K562 (cell line): ENCODE data around the gene GAL3ST2. TPM values are rescaled to one million over a fixed set of nuclear protein-coding genes. Genes with fewer than 3 reads are reported as not detected.

Experiments
- ATAC-seq: fragments of 200-7000 bp; cut with Tn5 transposase; 3 replicates; pipeline ENCODE4 v1.9.1; 2020; ENCODE audit warnings: moderate library complexity
- BruUV-seq: library from RNA; stranded (reverse); fragments of 400-500 nt; replicated peaks from 2 replicates; lab custom pipeline; 2021; lab: Mats Ljungman, UMichigan
- CTCF ChIA-PET: fragments of 300-600 bp; formaldehyde crosslinking; extraction: SDS; loops from one replicate; lab custom pipeline; 2021; ENCODE audit warnings: low intra/inter-chr PET ratio; lab: Yijun Ruan, JAX
- POLR2A ChIA-PET: fragments of 300-600, 350-650 bp; sonication (Branson Sonifier 250); formaldehyde crosslinking; extraction: SDS; loops from one replicate; lab custom pipeline; 2021; ENCODE audit warnings: antibody characterized with exemption, inconsistent platforms; lab: Yijun Ruan, JAX
- DNase-seq, 4 experiments: peaks; one replicate each; pipeline versions ENCODE4 v3.0.0 to v3.0.0-alpha.2; 2011 to 2018; ENCODE audit warnings: low spot score in 3 of 4, mixed read lengths in 3 of 4; ENCODE audit errors: extremely low read depth in 1 of 4
- FAIRE-seq: peaks from 2 replicates; lab custom pipeline; 2011; peaks lifted over from hg19 to GRCh38; lab: Jason Lieb, UNC
- H2AFZ ChIP-seq: 2 replicates; pipeline ENCODE4 v1.6.0; 2011; ENCODE audit warnings: low read depth, low read length, control low read depth, inconsistent platforms
- H3K27ac ChIP-seq: fragments of 200-600 bp; 3 replicates; pipeline ENCODE4 v1.8.0; 2011; ENCODE audit warnings: low read depth, mild to moderate bottlenecking, control low read depth, inconsistent platforms, low read length, moderate library complexity, mixed read lengths; ENCODE audit errors: extremely low read depth
- H3K27me3 ChIP-seq, 2 experiments: fragments of 300-600 bp in 1 of 2; 2 replicates in 1 of 2; 3 replicates in 1 of 2; pipeline versions ENCODE4 v1.6.0 to v1.8.0; 2011; ENCODE audit warnings: inconsistent platforms in 2 of 2, low read length in 2 of 2, mild to moderate bottlenecking in 1 of 2, mixed read lengths in 1 of 2, moderate library complexity in 1 of 2; ENCODE audit not compliant: control insufficient read depth in 2 of 2, insufficient read depth in 2 of 2
- H3K36me3 ChIP-seq: fragments of 300-600 bp; 3 replicates; pipeline ENCODE4 v1.8.0; 2011; ENCODE audit warnings: mild to moderate bottlenecking, low read length, inconsistent platforms; ENCODE audit not compliant: control insufficient read depth, insufficient read depth
- H3K4me1 ChIP-seq, 2 experiments: fragments of 200-600 bp in 1 of 2; replicated peaks in 1 of 2; 2 replicates in 1 of 2; 3 replicates in 1 of 2; pipeline versions ENCODE4 v1.5.1 to v1.8.0; 2011; ENCODE audit warnings: inconsistent platforms in 2 of 2, low read length in 2 of 2, mild to moderate bottlenecking in 1 of 2, mixed read lengths in 1 of 2, moderate library complexity in 1 of 2; ENCODE audit not compliant: control insufficient read depth in 2 of 2, insufficient read depth in 2 of 2
- H3K4me2 ChIP-seq: 2 replicates; pipeline ENCODE4 v1.6.1; 2011; ENCODE audit warnings: low read length, control low read depth, inconsistent platforms, mixed read lengths; ENCODE audit not compliant: insufficient read depth
- H3K4me3 ChIP-seq: fragments of 200-600 bp; sonication (generic), shearing (Covaris generic); 2 replicates; pipeline ENCODE4 v1.5.1; 2016; ENCODE audit warnings: control low read depth, inconsistent platforms
- H3K79me2 ChIP-seq: fragments of 200-600 bp; 3 replicates; pipeline ENCODE4 v1.8.0; 2011; ENCODE audit warnings: low read length, inconsistent platforms; ENCODE audit not compliant: control insufficient read depth, insufficient read depth
- H3K9ac ChIP-seq, 2 experiments: 2 replicates each; pipeline versions ENCODE4 v1.6.0 to v1.6.1; 2011; ENCODE audit warnings: low read depth in 2 of 2, low read length in 2 of 2, control low read depth in 1 of 2, inconsistent platforms in 1 of 2, mild to moderate bottlenecking in 1 of 2, mixed read lengths in 1 of 2; ENCODE audit not compliant: insufficient read depth in 1 of 2
- H3K9me1 ChIP-seq: one replicate; pipeline ENCODE4 v1.6.0; 2011; ENCODE audit warnings: inconsistent platforms, mild to moderate bottlenecking, low read length, moderate library complexity; ENCODE audit not compliant: control insufficient read depth, insufficient read depth
- H3K9me3 ChIP-seq: replicated peaks from 2 replicates; pipeline ENCODE4 v1.5.1; 2011; ENCODE audit warnings: low read depth, low read length, inconsistent platforms; ENCODE audit not compliant: control insufficient read depth, insufficient read depth
- H4K20me1 ChIP-seq: replicated peaks from 2 replicates; pipeline ENCODE4 v1.6.1; 2011; ENCODE audit warnings: low read length, inconsistent platforms, mixed read lengths; ENCODE audit not compliant: control insufficient read depth, insufficient read depth
- ARID1B ChIP-seq: fragments of 450-650 bp; IDR thresholded peaks from 2 replicates; pipeline ENCODE4 v1.6.1; 2016; ENCODE audit warnings: antibody characterized with exemption, mild to moderate bottlenecking, inconsistent platforms
- CCNT2 ChIP-seq: IDR thresholded peaks from 2 replicates; pipeline ENCODE4 v1.6.1; 2011; ENCODE audit warnings: borderline replicate concordance, low read depth, mild to moderate bottlenecking, moderate library complexity, mixed read lengths, low read length; ENCODE audit not compliant: insufficient read length; ENCODE audit errors: extremely low read depth
- ELF2 ChIP-seq: fragments of 250-450 bp; sonication (Bioruptor Pico); IDR thresholded peaks from 2 replicates; pipeline ENCODE4 v1.5.0; 2021; ENCODE audit warnings: mild to moderate bottlenecking
- FOXK2 ChIP-seq, 2 experiments: fragments of 450-650 bp; IDR thresholded peaks in 1 of 2; conservative IDR thresholded peaks in 1 of 2; 2 replicates each; pipeline ENCODE4 v1.6.1; 2016; ENCODE audit warnings: low read depth in 2 of 2, mild to moderate bottlenecking in 1 of 2
- HDGF ChIP-seq: fragments of 450-650 bp; IDR thresholded peaks from 2 replicates; pipeline ENCODE4 v1.6.1; 2016
- LEF1 ChIP-seq: fragments of 450-650 bp; IDR thresholded peaks from 2 replicates; pipeline ENCODE4 v1.6.1; 2016; ENCODE audit warnings: mild to moderate bottlenecking
- RUNX1 ChIP-seq: sonication (generic); IDR thresholded peaks from 2 replicates; pipeline ENCODE4 v1.6.1; 2016; ENCODE audit warnings: antibody characterized with exemption, low read depth
- TOE1 ChIP-seq, 2 experiments: fragments of 450-650 bp in 1 of 2; sonication (generic) in 1 of 2; formaldehyde crosslinking in 1 of 2; IDR thresholded peaks; 2 replicates each; pipeline versions ENCODE4 v1.7.1 to v1.8.0; 2016 to 2022; ENCODE audit warnings: borderline replicate concordance in 2 of 2, mild to moderate bottlenecking in 2 of 2, antibody characterized with exemption in 1 of 2, inconsistent platforms in 1 of 2, low read depth in 1 of 2, missing genetic modification reagents in 1 of 2, moderate library complexity in 1 of 2
- ZBTB17 ChIP-seq: fragments of 450-650 bp; formaldehyde crosslinking; IDR thresholded peaks from 2 replicates; pipeline ENCODE4 v1.4.0; 2020; ENCODE audit warnings: mild to moderate bottlenecking
- ZNF24 ChIP-seq: fragments of 450-650 bp; IDR thresholded peaks from 2 replicates; pipeline ENCODE4 v1.6.1; 2016
- ZNF707 ChIP-seq: fragments of 250-450 bp; sonication (Bioruptor Pico); conservative IDR thresholded peaks from 2 replicates; pipeline ENCODE4 v1.8.0; 2022; ENCODE audit warnings: inconsistent platforms, mild to moderate bottlenecking, moderate library complexity
- WGBS: fragments of 100-300 bp; shearing (Covaris generic); methylation state at CpG from one replicate; pipeline ENCODE4 v1.1.6; 2016; ENCODE audit warnings: low coverage, mixed read lengths; ENCODE audit not compliant: insufficient coverage; ENCODE audit errors: missing lambda C conversion rate; 5-methylcytosine and 5-hydroxymethylcytosine counted together
- in situ Hi-C: fragments of 300-500 bp; cut with MboI; formaldehyde crosslinking; loops from 4 replicates; pipeline ENCODE4 v1.15.0; 2018; ENCODE audit warnings: inconsistent platforms, mixed read lengths
- intact Hi-C: fragments of 100-400 bp; cut with micrococcal nuclease; formaldehyde crosslinking; loops from 2 replicates; pipeline ENCODE4 v1.14.2; 2022
- polyA plus RNA-seq, 8 experiments: library from polyadenylated mRNA; depleted of rRNA in 4 of 8; stranded (reverse) in 5 of 8; unstranded in 3 of 8; fragments of >200 nt; fragmentation: Nextera tagmentation in 2 of 8; fragmentation: Illumina TruSeq in 1 of 8; extraction: Ambion mirVana in 2 of 8; extraction: Trizol in 1 of 8; gene quantifications; 2 replicates each; pipeline versions ENCODE4 v1.2.1 to v1.2.3, GENCODE V29; 2011 to 2014; ENCODE audit warnings: inconsistent platforms in 1 of 8, missing spikeins in 1 of 8
- total RNA-seq, 7 experiments: library from RNA; depleted of rRNA in 6 of 7; stranded (reverse); fragments of >200 nt in 6 of 7; fragmentation: Illumina TruSeq in 2 of 7; extraction: Trizol in 2 of 7; gene quantifications; 2 replicates each; pipeline versions ENCODE4 v1.2.1 to v1.2.3, GENCODE V29; 2011 to 2021; ENCODE audit warnings: low replicate concordance in 1 of 7
- TF ChIP-seq, protein P1 (sequence below): fragments of 450-650 bp; IDR thresholded peaks from 2 replicates; pipeline ENCODE4 v1.6.1; 2017; ENCODE audit warnings: mild to moderate bottlenecking, moderate library complexity
- TF ChIP-seq, protein P2 (sequence below): fragments of 450-650 bp; IDR thresholded peaks from 2 replicates; pipeline ENCODE4 v1.6.1; 2017; ENCODE audit warnings: antibody characterized with exemption
- TF ChIP-seq, protein P3 (sequence below): fragments of 450-650 bp; IDR thresholded peaks from 2 replicates; pipeline ENCODE4 v1.6.1; 2016; ENCODE audit warnings: low read depth, mild to moderate bottlenecking, moderate library complexity
- TF ChIP-seq, protein P4 (sequence below): fragments of 450-650 bp; IDR thresholded peaks from 2 replicates; pipeline ENCODE4 v1.6.1; 2016; ENCODE audit warnings: missing biosample characterization, missing genetic modification characterization

Gene GAL3ST2
- total and polyA plus RNA-seq, 9 of the 15 experiments (the other 6 are each of a cell fraction or from before 2014, with no cell fraction given) = 0.42 TPM; not detected in 8

DNA sequence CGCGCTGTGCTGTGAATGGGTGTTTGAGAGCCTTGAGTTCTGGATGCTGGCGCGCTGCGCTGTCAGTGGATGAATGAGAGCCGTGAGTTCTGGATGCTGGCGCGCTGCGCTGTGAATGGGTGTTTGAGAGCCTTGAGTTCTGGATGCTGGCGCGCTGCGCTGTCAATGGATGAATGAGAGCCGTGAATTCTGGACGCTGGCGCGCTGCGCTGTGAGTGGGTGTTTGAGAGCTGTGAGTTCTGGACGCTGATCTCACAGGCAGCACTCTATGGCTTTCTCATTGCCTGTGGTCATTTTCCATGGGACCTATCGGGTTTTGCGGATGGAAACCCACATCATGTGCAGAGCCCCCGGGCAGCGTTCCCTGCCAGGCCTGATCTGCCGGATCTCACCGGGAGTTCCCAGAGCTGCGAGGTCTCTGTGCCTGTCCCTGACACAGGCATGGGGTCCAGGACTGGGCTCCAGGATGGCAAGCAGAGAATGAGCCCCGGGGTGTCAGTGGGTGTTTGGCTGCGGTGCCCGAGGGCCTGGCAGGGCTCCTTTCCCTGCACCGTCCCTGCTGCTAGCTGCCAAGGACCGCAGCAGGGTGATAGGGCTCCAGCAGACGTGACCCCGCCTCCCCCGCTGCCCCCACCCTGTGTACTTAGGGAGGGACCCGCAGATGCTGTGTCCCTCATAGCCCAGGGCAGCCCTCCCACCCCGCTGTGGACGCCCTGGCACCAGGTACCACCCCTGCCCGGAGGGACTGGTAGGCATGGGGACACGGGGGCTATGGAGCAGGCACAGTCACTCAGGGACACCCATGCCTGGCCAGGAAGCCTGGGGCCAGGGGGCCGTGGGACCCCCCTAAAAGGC is 72.4 kb downstream of the GAL3ST2 start:
- DNase-seq = peak in 1 of 4 experiments; percentile 9
- Histone ChIP-seq H3K4me3 (no peak overlapping the region), H3K4me1 (peaks cover 4 to 47% of the 10 kb centered on the region in 2 experiments), H3K27me3 (no peaks in the 10 kb centered on the region), H3K36me3 (no peaks in the 10 kb centered on the region), H3K4me2 (no peak overlapping the region), H3K27ac (no peak overlapping the region), H2AFZ (no peak overlapping the region), H3K79me2 (peaks cover 15% of the 10 kb centered on the region; the same call in 2 of the 3 replicates), H3K9me3 (no peaks in the 10 kb centered on the region), H3K9me1 (no peaks in the 10 kb centered on the region), H4K20me1 (no peaks in the 10 kb centered on the region), H3K9ac (no peak overlapping the region; a peak in 1 of 4 replicates)
- TF ChIP-seq ARID1B (no peak), ZNF707 (no peak), HDGF (no peak), ZNF24 (no peak), FOXK2 (conservative IDR thresholded peaks at IDR 0.05 in 1 of 2, IDR thresholded peaks at IDR 0.05 in 1 of 2; ENCODE audit: low read depth in 2 of 2) (no peak), CCNT2 (no peak), ELF2 (no peak), TOE1 (IDR thresholded peaks at IDR 0.05; ENCODE audit: borderline replicate concordance) (no peak), TOE1 (CRISPR knock-in tag; IDR thresholded peaks at IDR 0.05; ENCODE audit: borderline replicate concordance, low read depth) (no peak), LEF1 (no peak), ZBTB17 (CRISPR knock-in tag) (no peak), RUNX1 (no peak)
- TF ChIP-seq, protein P1, sequence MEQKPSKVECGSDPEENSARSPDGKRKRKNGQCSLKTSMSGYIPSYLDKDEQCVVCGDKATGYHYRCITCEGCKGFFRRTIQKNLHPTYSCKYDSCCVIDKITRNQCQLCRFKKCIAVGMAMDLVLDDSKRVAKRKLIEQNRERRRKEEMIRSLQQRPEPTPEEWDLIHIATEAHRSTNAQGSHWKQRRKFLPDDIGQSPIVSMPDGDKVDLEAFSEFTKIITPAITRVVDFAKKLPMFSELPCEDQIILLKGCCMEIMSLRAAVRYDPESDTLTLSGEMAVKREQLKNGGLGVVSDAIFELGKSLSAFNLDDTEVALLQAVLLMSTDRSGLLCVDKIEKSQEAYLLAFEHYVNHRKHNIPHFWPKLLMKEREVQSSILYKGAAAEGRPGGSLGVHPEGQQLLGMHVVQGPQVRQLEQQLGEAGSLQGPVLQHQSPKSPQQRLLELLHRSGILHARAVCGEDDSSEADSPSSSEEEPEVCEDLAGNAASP = no peak
- TF ChIP-seq, protein P2, sequence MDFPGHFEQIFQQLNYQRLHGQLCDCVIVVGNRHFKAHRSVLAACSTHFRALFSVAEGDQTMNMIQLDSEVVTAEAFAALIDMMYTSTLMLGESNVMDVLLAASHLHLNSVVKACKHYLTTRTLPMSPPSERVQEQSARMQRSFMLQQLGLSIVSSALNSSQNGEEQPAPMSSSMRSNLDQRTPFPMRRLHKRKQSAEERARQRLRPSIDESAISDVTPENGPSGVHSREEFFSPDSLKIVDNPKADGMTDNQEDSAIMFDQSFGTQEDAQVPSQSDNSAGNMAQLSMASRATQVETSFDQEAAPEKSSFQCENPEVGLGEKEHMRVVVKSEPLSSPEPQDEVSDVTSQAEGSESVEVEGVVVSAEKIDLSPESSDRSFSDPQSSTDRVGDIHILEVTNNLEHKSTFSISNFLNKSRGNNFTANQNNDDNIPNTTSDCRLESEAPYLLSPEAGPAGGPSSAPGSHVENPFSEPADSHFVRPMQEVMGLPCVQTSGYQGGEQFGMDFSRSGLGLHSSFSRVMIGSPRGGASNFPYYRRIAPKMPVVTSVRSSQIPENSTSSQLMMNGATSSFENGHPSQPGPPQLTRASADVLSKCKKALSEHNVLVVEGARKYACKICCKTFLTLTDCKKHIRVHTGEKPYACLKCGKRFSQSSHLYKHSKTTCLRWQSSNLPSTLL = no peak
- TF ChIP-seq, protein P3, sequence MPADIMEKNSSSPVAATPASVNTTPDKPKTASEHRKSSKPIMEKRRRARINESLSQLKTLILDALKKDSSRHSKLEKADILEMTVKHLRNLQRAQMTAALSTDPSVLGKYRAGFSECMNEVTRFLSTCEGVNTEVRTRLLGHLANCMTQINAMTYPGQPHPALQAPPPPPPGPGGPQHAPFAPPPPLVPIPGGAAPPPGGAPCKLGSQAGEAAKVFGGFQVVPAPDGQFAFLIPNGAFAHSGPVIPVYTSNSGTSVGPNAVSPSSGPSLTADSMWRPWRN = no peak
- TF ChIP-seq, protein P4, sequence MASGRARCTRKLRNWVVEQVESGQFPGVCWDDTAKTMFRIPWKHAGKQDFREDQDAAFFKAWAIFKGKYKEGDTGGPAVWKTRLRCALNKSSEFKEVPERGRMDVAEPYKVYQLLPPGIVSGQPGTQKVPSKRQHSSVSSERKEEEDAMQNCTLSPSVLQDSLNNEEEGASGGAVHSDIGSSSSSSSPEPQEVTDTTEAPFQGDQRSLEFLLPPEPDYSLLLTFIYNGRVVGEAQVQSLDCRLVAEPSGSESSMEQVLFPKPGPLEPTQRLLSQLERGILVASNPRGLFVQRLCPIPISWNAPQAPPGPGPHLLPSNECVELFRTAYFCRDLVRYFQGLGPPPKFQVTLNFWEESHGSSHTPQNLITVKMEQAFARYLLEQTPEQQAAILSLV (tag) = no peak
- in situ Hi-C loops = no loop called here
- FAIRE-seq = no peak
- WGBS = 64% methylated on average over 16 of the region's 39 CpGs
- no peak for ATAC-seq
- no TSS peak for BruUV-seq
- CTCF ChIA-PET = no interaction called here
- intact Hi-C loops = no loop called here
- POLR2A ChIA-PET = no interaction called here
